Astrocyte (in vitro differentiated cells and primary cell): ENCODE data around the gene LSP1. TPM values are rescaled to one million over a fixed set of nuclear protein-coding genes. Genes with fewer than 3 reads are reported as not detected.

Source experiments
- DNase-seq: peaks from one replicate; pipeline ENCODE4 v3.0.0-alpha.2; 2010; ENCODE audit warnings: low read depth
- FAIRE-seq: peaks from 2 replicates; lab custom pipeline; 2011; peaks lifted over from hg19 to GRCh38; lab: Jason Lieb, UNC
- H2AFZ ChIP-seq: 2 replicates; pipeline ENCODE4 v1.6.0; 2012; ENCODE audit warnings: low read depth, low read length, inconsistent platforms
- H3K27ac ChIP-seq: 2 replicates; pipeline ENCODE4 v1.5.1; 2011; ENCODE audit warnings: low read depth, low read length, inconsistent platforms
- H3K27me3 ChIP-seq: 2 replicates; pipeline ENCODE4 v1.6.0; 2011; ENCODE audit warnings: low read length, inconsistent platforms; ENCODE audit not compliant: insufficient read depth
- H3K36me3 ChIP-seq: 2 replicates; pipeline ENCODE4 v1.5.1; 2011; ENCODE audit warnings: low read length, inconsistent platforms; ENCODE audit not compliant: insufficient read depth
- H3K4me1 ChIP-seq: 2 replicates; pipeline ENCODE4 v1.5.1; 2011; ENCODE audit warnings: low read length, inconsistent platforms; ENCODE audit not compliant: insufficient read depth
- H3K4me2 ChIP-seq: 2 replicates; pipeline ENCODE4 v1.6.0; 2012; ENCODE audit warnings: low read length, inconsistent platforms
- H3K4me3 ChIP-seq: 2 replicates; pipeline ENCODE4 v1.5.1; 2011; ENCODE audit warnings: low read depth, mild to moderate bottlenecking, low read length, inconsistent platforms; ENCODE audit not compliant: insufficient read depth
- H3K79me2 ChIP-seq: 2 replicates; pipeline ENCODE4 v1.6.0; 2012; ENCODE audit warnings: mild to moderate bottlenecking, low read length, inconsistent platforms; ENCODE audit not compliant: insufficient read depth
- H3K9ac ChIP-seq: 2 replicates; pipeline ENCODE4 v1.6.0; 2012; ENCODE audit warnings: mild to moderate bottlenecking, low read length, inconsistent platforms
- H3K9me3 ChIP-seq: 2 replicates; pipeline ENCODE4 v1.5.1; 2012; ENCODE audit warnings: low read depth, mild to moderate bottlenecking, low read length, inconsistent platforms; ENCODE audit not compliant: insufficient read depth
- H4K20me1 ChIP-seq: 2 replicates; pipeline ENCODE4 v1.6.0; 2012; ENCODE audit warnings: low read length, inconsistent platforms; ENCODE audit not compliant: insufficient read depth
- H3K27ac Mint-ChIP-seq: one replicate; pipeline ENCODE4 v1.8.0; 2021; ENCODE audit warnings: mild to moderate bottlenecking, mixed read lengths; ENCODE audit not compliant: unreplicated experiment
- H3K27me3 Mint-ChIP-seq: one replicate; pipeline ENCODE4 v1.8.0; 2021; ENCODE audit warnings: low read depth, mixed read lengths; ENCODE audit not compliant: unreplicated experiment
- H3K36me3 Mint-ChIP-seq: one replicate; pipeline ENCODE4 v1.8.0; 2021; ENCODE audit warnings: low read depth, mixed read lengths; ENCODE audit not compliant: unreplicated experiment
- H3K4me1 Mint-ChIP-seq: one replicate; pipeline ENCODE4 v1.8.0; 2021; ENCODE audit warnings: low read depth, mixed read lengths; ENCODE audit not compliant: unreplicated experiment
- H3K4me3 Mint-ChIP-seq: one replicate; pipeline ENCODE4 v1.8.0; 2021; ENCODE audit warnings: mild to moderate bottlenecking, moderate library complexity, mixed read lengths; ENCODE audit not compliant: unreplicated experiment
- H3K9me3 Mint-ChIP-seq: one replicate; pipeline ENCODE4 v1.8.0; 2021; ENCODE audit warnings: mild to moderate bottlenecking, mixed read lengths; ENCODE audit not compliant: unreplicated experiment
- CTCF ChIP-seq: IDR thresholded peaks from 2 replicates; pipeline ENCODE4 v1.5.1; 2011; ENCODE audit warnings: low read depth, mild to moderate bottlenecking, inconsistent platforms, low read length, moderate library complexity; ENCODE audit not compliant: insufficient read depth
- EZH2 ChIP-seq: IDR thresholded peaks from 2 replicates; pipeline ENCODE4 v1.6.1; 2012; ENCODE audit warnings: mild to moderate bottlenecking, low read length, inconsistent platforms; ENCODE audit not compliant: insufficient read depth
- total RNA-seq: library from RNA; stranded (reverse); gene quantifications from 2 replicates; pipeline ENCODE4 v1.2.1, GENCODE V29; 2021

The LSP1 gene
- total RNA-seq, 1 donor from 2014 or later, result 1.3 TPM

DNA sequence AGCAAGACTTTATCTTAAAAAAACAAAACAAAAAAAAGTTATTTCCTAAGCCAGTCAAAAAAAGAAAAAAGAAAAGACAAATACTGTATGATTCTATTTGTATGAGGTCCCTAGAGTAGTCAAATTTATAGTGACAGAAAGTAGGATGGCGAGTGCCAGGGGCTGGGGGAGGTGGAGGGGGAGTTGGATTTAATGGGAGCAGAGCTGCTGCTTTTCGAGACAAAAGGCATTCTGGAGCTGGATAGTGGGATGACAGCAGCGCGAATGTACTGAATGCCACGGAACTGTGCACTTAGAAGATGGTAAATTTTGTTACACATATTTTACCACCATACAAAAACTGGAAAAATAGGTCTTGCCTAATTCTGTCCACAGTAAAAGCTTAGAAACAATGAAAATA, 35.9 kb upstream of the LSP1 start:
- Histone ChIP-seq H3K4me3 (no peak overlapping the region), H3K36me3 (no peaks in the 10 kb centered on the region), H3K79me2 (no peaks in the 10 kb centered on the region), H3K27ac (no peak overlapping the region), H3K27me3 (no peaks in the 10 kb centered on the region), H3K4me1 (peaks cover 3% of the 10 kb centered on the region), H3K9ac (no peak overlapping the region), H4K20me1 (no peaks in the 10 kb centered on the region), H3K4me2 (no peak overlapping the region), H2AFZ (no peak overlapping the region), H3K9me3 (peaks cover 13% of the 10 kb centered on the region)
- H3K4me1 Mint-ChIP-seq, result peaks cover 6% of the 10 kb centered on the region
- FAIRE-seq, result no peak
- peaks cover 28% of the 10 kb centered on the region for H3K27me3 Mint-ChIP-seq
- no peak overlapping the region for H3K27ac Mint-ChIP-seq
- no peak overlapping the region for H3K4me3 Mint-ChIP-seq
- peaks cover 22% of the 10 kb centered on the region for H3K9me3 Mint-ChIP-seq
- TF ChIP-seq CTCF, result no peak
- no peak for TF ChIP-seq EZH2
- peaks cover 1% of the 10 kb centered on the region for H3K36me3 Mint-ChIP-seq
- no peak for DNase-seq

GRCh38 chr11:1817511-1817910, 35.4 kb upstream of the LSP1 start:
- Mint-ChIP-seq H3K27me3 (peaks cover 28% of the 10 kb centered on the region), H3K9me3 (peaks cover 19% of the 10 kb centered on the region), H3K36me3 (peaks cover 1% of the 10 kb centered on the region), H3K27ac (no peak overlapping the region), H3K4me1 (peaks cover 6% of the 10 kb centered on the region), H3K4me3 (no peak overlapping the region)
- Histone ChIP-seq H3K36me3 (no peaks in the 10 kb centered on the region), H3K4me1 (peaks cover 3% of the 10 kb centered on the region), H4K20me1 (no peaks in the 10 kb centered on the region), H3K79me2 (no peaks in the 10 kb centered on the region), H3K4me3 (no peak overlapping the region), H3K27ac (no peak overlapping the region), H3K9ac (no peak overlapping the region), H2AFZ (no peak overlapping the region), H3K4me2 (no peak overlapping the region), H3K9me3 (peaks cover 10% of the 10 kb centered on the region), H3K27me3 (no peaks in the 10 kb centered on the region)
- TF ChIP-seq CTCF (no peak), EZH2 (no peak)
- FAIRE-seq, result no peak
- DNase-seq, result no peak

GRCh38 chr11:1819074-1819473, 33.8 kb upstream of the LSP1 start:
- FAIRE-seq (no peak), DNase-seq (no peak)
- Histone ChIP-seq H3K79me2 (no peaks in the 10 kb centered on the region), H2AFZ (no peak overlapping the region), H3K27ac (no peak overlapping the region), H3K9me3 (peaks cover 10% of the 10 kb centered on the region), H3K4me3 (no peak overlapping the region), H3K4me1 (peaks cover 3% of the 10 kb centered on the region), H4K20me1 (no peaks in the 10 kb centered on the region), H3K36me3 (no peaks in the 10 kb centered on the region), H3K9ac (no peak overlapping the region), H3K27me3 (no peaks in the 10 kb centered on the region), H3K4me2 (no peak overlapping the region)
- H3K4me3 Mint-ChIP-seq, result no peak overlapping the region
- no peak for TF ChIP-seq EZH2
- no peak for TF ChIP-seq CTCF
- H3K36me3 Mint-ChIP-seq, result peaks cover 1% of the 10 kb centered on the region
- H3K9me3 Mint-ChIP-seq, result peaks cover 13% of the 10 kb centered on the region
- H3K4me1 Mint-ChIP-seq, result peaks cover 6% of the 10 kb centered on the region
- peaks cover 21% of the 10 kb centered on the region for H3K27me3 Mint-ChIP-seq
- H3K27ac Mint-ChIP-seq, result no peak overlapping the region
